Peyer's patch (tissue), 4 donors: ENCODE measurements around the gene GPC5. TPM values are rescaled to one million over a fixed set of nuclear protein-coding genes. Genes with fewer than 3 reads are reported as not detected.

ENCODE experiments used
- DNase-seq, 3 donors: peaks; one replicate each; pipeline ENCODE4 v3.0.0-alpha.2; 2017 to 2019
- H3K27ac ChIP-seq, 4 donors: fragments of 200-600 bp; sonication (generic); one replicate each; pipeline ENCODE4 v1.5.1; 2016 to 2019
- H3K27me3 ChIP-seq, 2 donors: fragments of 200-600 bp; sonication (generic); one replicate each; pipeline ENCODE4 v1.5.1; 2019
- H3K36me3 ChIP-seq, 3 donors: fragments of 200-600 bp; sonication (generic); one replicate each; pipeline ENCODE4 v1.5.1; 2016 to 2019
- H3K4me1 ChIP-seq, 4 donors: fragments of 200-600 bp; sonication (generic); one replicate each; pipeline ENCODE4 v1.5.1; 2016 to 2019
- H3K4me3 ChIP-seq, 4 donors: fragments of 200-600 bp; sonication (generic); 1 replicate in 3 of 4; 2 replicates in 1 of 4; pipeline ENCODE4 v1.5.1; 2016 to 2019; ENCODE audit warnings: mild to moderate bottlenecking in 1 of 4
- H3K9me3 ChIP-seq, 4 donors: fragments of 200-600 bp; sonication (generic); one replicate each; pipeline ENCODE4 v1.5.1; 2016 to 2019; ENCODE audit warnings: mild to moderate bottlenecking in 1 of 4
- CTCF ChIP-seq, 6 experiments: fragments of 450-650 bp in 4 of 6; fragments of 200-600 bp in 2 of 6; sonication (generic) in 1 of 6; IDR thresholded peaks; one replicate each; pipeline ENCODE4 v1.5.1; 2017 to 2019; ENCODE audit warnings: antibody characterized with exemption in 6 of 6, mild to moderate bottlenecking in 3 of 6, moderate library complexity in 1 of 6
- POLR2A ChIP-seq, 2 donors: fragments of 450-650 bp; IDR thresholded peaks; one replicate each; pipeline ENCODE4 v1.5.1; 2017; ENCODE audit warnings: antibody characterized with exemption in 2 of 2, mild to moderate bottlenecking in 2 of 2, moderate library complexity in 2 of 2
- total RNA-seq, 4 donors: library from RNA; depleted of rRNA; stranded (reverse); fragments of >200 nt; gene quantifications; one replicate each; pipeline ENCODE4 v1.1.0, GENCODE V29; 2016

Gene GPC5
- total RNA-seq, 4 donors from 2014 or later, result 4.1 TPM; not detected in 3

- TF ChIP-seq CTCF (IDR thresholded peaks at IDR 0.05) (no peak), POLR2A (IDR thresholded peaks at IDR 0.05) (no peak)
- Histone ChIP-seq H3K36me3 (no peaks in the 10 kb centered on the region), H3K9me3 (no peaks in the 10 kb centered on the region), H3K27ac (no peak overlapping the region), H3K27me3 (no peaks in the 10 kb centered on the region), H3K4me1 (no peaks in the 10 kb centered on the region), H3K4me3 (no peak overlapping the region)
- DNase-seq, result no peak
These were observed 222.7 kb downstream of the GPC5 start for GRCh38 chr13:91621161-91621560.

DNA sequence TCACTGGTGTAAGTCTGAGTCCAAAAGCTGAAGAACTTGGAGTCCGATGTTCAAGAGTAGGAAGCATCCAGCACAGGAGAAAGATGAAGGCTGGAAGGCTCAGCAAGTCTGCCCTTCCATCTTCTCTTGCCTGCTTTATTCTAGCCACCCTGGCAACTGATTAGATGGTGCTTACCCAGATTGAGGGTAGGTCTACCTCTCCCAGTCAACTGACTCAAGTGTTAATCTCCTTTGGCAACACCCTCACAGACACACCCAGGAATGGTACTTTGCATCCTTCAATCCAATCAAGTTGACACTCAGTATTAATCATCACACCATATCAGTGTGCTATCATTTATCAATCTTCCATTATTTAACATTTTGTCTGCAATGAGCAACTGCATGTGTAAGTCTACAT, 223.5 kb downstream of the GPC5 start:
- no peak for TF ChIP-seq POLR2A (IDR thresholded peaks at IDR 0.05)
- no peak for TF ChIP-seq CTCF (IDR thresholded peaks at IDR 0.05)
- Histone ChIP-seq H3K4me1 (no peaks in the 10 kb centered on the region), H3K9me3 (no peaks in the 10 kb centered on the region), H3K27ac (no peak overlapping the region), H3K36me3 (no peaks in the 10 kb centered on the region), H3K27me3 (no peaks in the 10 kb centered on the region), H3K4me3 (no peak overlapping the region)
- DNase-seq, result no peak

- H3K27ac ChIP-seq, result no peak overlapping the region
- no peaks in the 10 kb centered on the region for H3K36me3 ChIP-seq
- no peak for DNase-seq
- H3K4me1 ChIP-seq, result no peaks in the 10 kb centered on the region
- no peaks in the 10 kb centered on the region for H3K9me3 ChIP-seq
- H3K4me3 ChIP-seq, result no peak overlapping the region
- TF ChIP-seq POLR2A (IDR thresholded peaks at IDR 0.05), result no peak
- H3K27me3 ChIP-seq, result no peaks in the 10 kb centered on the region
These were observed 224.5 kb downstream of the GPC5 start for GRCh38 chr13:91622778-91623550.

- Histone ChIP-seq H3K36me3 (no peaks in the 10 kb centered on the region), H3K9me3 (no peaks in the 10 kb centered on the region), H3K4me1 (no peaks in the 10 kb centered on the region), H3K4me3 (no peak overlapping the region), H3K27ac (no peak overlapping the region), H3K27me3 (no peaks in the 10 kb centered on the region)
- no peak for TF ChIP-seq CTCF (IDR thresholded peaks at IDR 0.05)
- DNase-seq, result no peak
These were observed 229.7 kb downstream of the GPC5 start for GRCh38 chr13:91627952-91628739.

DNA sequence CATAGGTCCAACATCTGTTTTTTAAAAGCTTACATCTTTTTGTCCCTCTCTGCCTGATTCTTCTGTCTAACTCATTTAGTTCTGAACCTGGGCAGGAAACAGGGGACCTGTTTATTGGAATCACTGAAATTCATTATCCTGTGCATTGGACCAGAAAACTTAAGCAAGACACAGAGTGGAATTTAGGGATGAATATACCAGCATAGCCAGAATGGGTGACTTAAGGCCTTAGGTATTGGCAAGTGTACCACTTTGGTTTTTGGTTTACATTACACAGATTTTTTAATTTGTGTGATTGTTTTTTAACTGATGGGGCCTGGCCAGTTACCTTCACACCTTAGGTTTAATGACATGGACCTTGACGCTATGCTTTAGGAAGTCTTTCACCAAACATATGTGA, 232.5 kb downstream of the GPC5 start:
- TF ChIP-seq POLR2A (IDR thresholded peaks at IDR 0.05) (no peak), CTCF (IDR thresholded peaks at IDR 0.05) (no peak)

DNA sequence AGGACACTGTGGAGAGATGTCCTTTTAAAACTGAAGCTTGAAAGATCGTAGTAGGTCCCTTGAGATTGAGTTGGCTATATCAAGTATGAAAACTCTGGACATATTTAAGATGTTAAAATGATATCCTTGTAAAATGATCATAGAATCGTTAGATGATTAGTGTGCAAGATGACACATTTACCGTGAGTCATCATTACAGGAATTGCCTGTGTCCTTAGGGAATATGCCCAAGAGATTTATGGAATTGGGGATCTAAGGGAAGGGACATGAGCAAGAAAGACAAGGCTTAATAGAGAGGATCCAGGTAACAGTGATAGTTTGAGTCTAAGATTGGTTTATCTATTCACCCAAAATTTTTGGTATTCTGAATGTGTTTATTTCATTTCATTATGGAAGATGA, 233.7 kb downstream of the GPC5 start:
- Histone ChIP-seq H3K4me1 (no peaks in the 10 kb centered on the region), H3K9me3 (no peaks in the 10 kb centered on the region), H3K4me3 (no peak overlapping the region), H3K27ac (no peak overlapping the region), H3K27me3 (no peaks in the 10 kb centered on the region), H3K36me3 (no peaks in the 10 kb centered on the region)
- TF ChIP-seq CTCF (IDR thresholded peaks at IDR 0.05) (no peak), POLR2A (IDR thresholded peaks at IDR 0.05) (no peak)
- DNase-seq, result no peak

More for the DNA sequence above, 232.5 kb downstream of the GPC5 start:
- H3K36me3 ChIP-seq, result no peaks in the 10 kb centered on the region
- H3K9me3 ChIP-seq, result no peaks in the 10 kb centered on the region
- H3K27me3 ChIP-seq, result no peaks in the 10 kb centered on the region
- no peaks in the 10 kb centered on the region for H3K4me1 ChIP-seq
- no peak overlapping the region for H3K4me3 ChIP-seq
- DNase-seq, result no peak
- no peak overlapping the region for H3K27ac ChIP-seq
